Activated CD4-positive, alpha-beta T cell treated with anti-CD3 and anti-CD28 coated beads, Interleukin-2, amount 10 ng/mL, durations not matched to agents 24 days and 14 days (primary cell): ENCODE results near the gene YBX3. TPM values are rescaled to one million over a fixed set of nuclear protein-coding genes. Genes with fewer than 3 reads are reported as not detected.
"Not testable (repeated sequence)": the region's sequence is repeated elsewhere in the genome, so short reads cannot be mapped to it uniquely, and the experiment has no call there.

Experiments used
- DNase-seq: peaks from one replicate; pipeline ENCODE4 v3.0.0; 2022
- H3K27ac Mint-ChIP-seq: one replicate; pipeline ENCODE4 v1.8.0; 2022; ENCODE audit warnings: mild to moderate bottlenecking, mixed read lengths
- H3K27me3 Mint-ChIP-seq: one replicate; pipeline ENCODE4 v1.8.0; 2022; ENCODE audit warnings: mixed read lengths
- H3K36me3 Mint-ChIP-seq: one replicate; pipeline ENCODE4 v1.8.0; 2022; ENCODE audit warnings: low read depth, mild to moderate bottlenecking, mixed read lengths
- H3K4me1 Mint-ChIP-seq: one replicate; pipeline ENCODE4 v1.8.0; 2021; ENCODE audit warnings: mixed read lengths
- H3K4me3 Mint-ChIP-seq: one replicate; pipeline ENCODE4 v1.8.0; 2022; ENCODE audit warnings: mild to moderate bottlenecking, moderate library complexity, mixed read lengths
- H3K9me3 Mint-ChIP-seq: one replicate; pipeline ENCODE4 v1.8.0; 2021; ENCODE audit warnings: mixed read lengths
- intact Hi-C: fragments of 100-400 bp; cut with micrococcal nuclease; formaldehyde crosslinking; loops from one replicate; pipeline ENCODE4 v1.15.1; 2023
- total RNA-seq: library from RNA; stranded (reverse); gene quantifications from 2 replicates; pipeline ENCODE4 v1.2.3, GENCODE V29; 2022

The YBX3 gene
- 199 and 203 TPM in 2 replicates for total RNA-seq

- Mint-ChIP-seq H3K4me1 (peaks cover 26% of the 10 kb centered on the region), H3K27ac (peak within 1 kb of the TSS; percentile 95), H3K36me3 (peaks cover 15% of the 10 kb centered on the region), H3K9me3 (no peaks in the 10 kb centered on the region), H3K27me3 (peaks cover 41% of the 10 kb centered on the region), H3K4me3 (peak within 1 kb of the TSS; percentile 96)
- peak; percentile 87 for DNase-seq
- intact Hi-C loops, result loop anchor here (1.0 to 2.0 kb wide), 5 partner anchors 28 to 510 kb away; partner anchors contain the start of genes GABARAPL1, MAGOHB, SMIM10L1 and STYK1
These were observed at the start of gene YBX3 for GRCh38 chr12:10722905-10723746. Gene YBX3 (minus strand): TSS chr12:10723323. CDS start chr12:10723111, 212 bp downstream.

- H3K27ac Mint-ChIP-seq, result no peak overlapping the region
- H3K9me3 Mint-ChIP-seq, result no peaks in the 10 kb centered on the region
- peaks cover 56% of the 10 kb centered on the region for H3K27me3 Mint-ChIP-seq
- no peak for DNase-seq
- intact Hi-C loops, result loop anchor here (1.0 kb wide), 2 partner anchors 428 to 715 kb away; no protein-coding TSS in a partner anchor
- H3K4me1 Mint-ChIP-seq, result no peaks in the 10 kb centered on the region
- H3K4me3 Mint-ChIP-seq, result no peak overlapping the region
- H3K36me3 Mint-ChIP-seq, result no peaks in the 10 kb centered on the region
These were observed 48.1 kb upstream of the YBX3 start for GRCh38 chr12:10771132-10771733.

- H3K9me3 Mint-ChIP-seq, result peaks cover 11% of the 10 kb centered on the region
- intact Hi-C loops, result no loop called here
- no peak overlapping the region for H3K27ac Mint-ChIP-seq
- H3K4me1 Mint-ChIP-seq, result no peaks in the 10 kb centered on the region
- H3K27me3 Mint-ChIP-seq, result peaks cover 46% of the 10 kb centered on the region
- no peaks in the 10 kb centered on the region for H3K36me3 Mint-ChIP-seq
- H3K4me3 Mint-ChIP-seq, result no peak overlapping the region
- no peak for DNase-seq
These were observed 36.5 kb upstream of the YBX3 start for GRCh38 chr12:10759657-10760056.

- Mint-ChIP-seq H3K9me3 (peaks cover 11% of the 10 kb centered on the region), H3K27me3 (peaks cover 48% of the 10 kb centered on the region), H3K4me3 (no peak overlapping the region), H3K36me3 (no peaks in the 10 kb centered on the region), H3K4me1 (no peaks in the 10 kb centered on the region), H3K27ac (no peak overlapping the region)
- intact Hi-C loops, result no loop called here
- DNase-seq, result no peak
These were observed 33.1 kb upstream of the YBX3 start for GRCh38 chr12:10756194-10756593.

DNA sequence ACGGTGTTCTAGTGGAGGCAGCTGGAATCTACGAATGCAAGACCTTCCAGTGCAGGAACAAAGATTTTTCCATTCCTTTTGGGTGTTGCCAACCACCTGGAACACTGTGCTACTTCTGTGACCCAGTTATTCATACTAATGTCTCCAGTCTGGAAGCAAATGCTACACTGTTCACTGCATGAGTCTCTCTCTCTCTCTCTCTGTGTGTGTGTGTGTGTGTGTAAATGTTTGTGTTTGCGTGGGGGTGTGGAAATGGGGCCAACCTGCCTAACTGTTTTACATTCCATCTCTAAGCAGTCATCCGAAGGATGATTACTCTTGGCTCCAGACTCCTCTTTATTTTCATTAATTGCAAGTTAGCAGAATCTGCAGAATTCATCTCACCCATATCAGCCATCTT lies 29.9 kb upstream of the YBX3 start:
- no peak overlapping the region for H3K27ac Mint-ChIP-seq
- intact Hi-C loops, result loop anchor here (5.0 kb wide), 2 partner anchors 81 to 191 kb away; partner anchors contain the start of gene STYK1

GRCh38 chr12:10750385-10750727 lies 27.2 kb upstream of the YBX3 start:
- no peak for DNase-seq
- Mint-ChIP-seq H3K4me1 (peaks cover 17% of the 10 kb centered on the region), H3K27me3 (peaks cover 32% of the 10 kb centered on the region), H3K4me3 (peak overlapping the region; percentile 66), H3K27ac (no peak overlapping the region), H3K36me3 (no peaks in the 10 kb centered on the region), H3K9me3 (no peaks in the 10 kb centered on the region)
- intact Hi-C loops, result loop anchor here (1.0 to 5.0 kb wide), 4 partner anchors 28 to 515 kb away; partner anchors contain the start of genes STYK1 and YBX3

More for the DNA sequence above, 29.9 kb upstream of the YBX3 start:
- Mint-ChIP-seq H3K9me3 (peaks cover 11% of the 10 kb centered on the region), H3K27me3 (peaks cover 24% of the 10 kb centered on the region), H3K4me1 (peaks cover 7% of the 10 kb centered on the region), H3K36me3 (no peaks in the 10 kb centered on the region), H3K4me3 (no peak overlapping the region)
- DNase-seq, result peak; percentile 45

DNA sequence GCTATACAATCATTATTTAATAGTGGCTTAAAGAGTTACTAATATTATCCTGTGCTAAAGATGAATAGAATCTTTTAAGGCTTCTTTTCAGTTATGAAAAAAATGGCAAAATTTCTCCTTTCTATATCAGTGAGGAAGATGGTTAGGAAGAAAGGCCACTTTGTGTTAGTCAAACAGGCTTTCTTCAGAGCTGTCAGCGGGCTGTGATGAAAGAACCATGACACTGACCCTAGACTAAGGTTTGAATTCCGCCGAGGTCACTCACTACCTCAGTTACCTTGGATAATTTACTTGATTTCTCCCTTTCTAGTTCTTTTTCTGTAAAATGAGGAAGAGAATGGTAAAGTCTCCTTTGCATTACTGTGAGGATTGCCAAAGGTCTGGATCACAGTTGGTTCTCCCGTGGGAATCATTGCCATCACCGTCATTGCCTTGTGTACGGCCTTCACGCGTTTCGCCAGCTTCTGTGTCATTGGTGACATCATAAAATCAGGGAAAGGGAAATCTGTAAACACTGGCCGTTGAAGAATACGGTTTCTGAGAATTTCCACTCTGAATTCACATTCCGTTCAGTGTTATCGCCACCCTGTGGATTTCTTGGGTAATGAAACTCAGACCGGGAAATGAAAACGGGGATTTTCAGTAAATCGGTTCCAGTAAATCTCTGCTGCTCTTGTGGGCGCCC lies 26.7 kb upstream of the YBX3 start:
- peaks cover 36% of the 10 kb centered on the region for H3K27me3 Mint-ChIP-seq

DNA sequence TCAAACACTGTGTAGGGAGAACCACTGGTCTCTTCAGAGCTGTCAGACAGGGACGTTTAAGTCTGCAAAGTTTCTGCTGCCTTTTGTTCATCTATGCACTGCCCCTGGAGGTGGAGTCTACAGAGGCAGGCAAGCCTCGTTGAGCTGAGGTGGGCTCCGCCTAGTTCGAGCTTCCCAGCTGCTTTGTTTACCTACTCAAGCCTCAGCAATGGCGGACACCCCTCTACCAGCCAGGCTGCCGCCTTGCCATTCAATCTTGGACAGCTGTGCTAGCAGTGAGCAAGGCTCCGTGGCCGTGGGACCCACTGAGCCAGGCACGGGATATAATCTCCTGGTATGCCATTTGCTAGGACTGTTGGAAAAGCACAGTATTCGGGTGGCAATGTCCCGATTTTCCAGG lies 24.6 kb upstream of the YBX3 start:
- Mint-ChIP-seq H3K36me3 (peaks cover 2% of the 10 kb centered on the region), H3K27ac (no peak overlapping the region), H3K27me3 (peaks cover 49% of the 10 kb centered on the region), H3K9me3 (peaks cover 3% of the 10 kb centered on the region), H3K4me3 (no peak overlapping the region), H3K4me1 (peaks cover 17% of the 10 kb centered on the region)
- intact Hi-C loops, result no loop called here
- DNase-seq, result no peak

More for the DNA sequence above, 26.7 kb upstream of the YBX3 start:
- H3K27ac Mint-ChIP-seq, result no peak overlapping the region
- intact Hi-C loops, result loop anchor here (1.0 to 5.0 kb wide), 4 partner anchors 27 to 515 kb away; partner anchors contain the start of genes STYK1 and YBX3
- no peaks in the 10 kb centered on the region for H3K9me3 Mint-ChIP-seq
- H3K4me1 Mint-ChIP-seq, result peaks cover 17% of the 10 kb centered on the region
- H3K4me3 Mint-ChIP-seq, result peak overlapping the region; percentile 66
- DNase-seq, result peak; percentile 93
- H3K36me3 Mint-ChIP-seq, result no peaks in the 10 kb centered on the region

DNA sequence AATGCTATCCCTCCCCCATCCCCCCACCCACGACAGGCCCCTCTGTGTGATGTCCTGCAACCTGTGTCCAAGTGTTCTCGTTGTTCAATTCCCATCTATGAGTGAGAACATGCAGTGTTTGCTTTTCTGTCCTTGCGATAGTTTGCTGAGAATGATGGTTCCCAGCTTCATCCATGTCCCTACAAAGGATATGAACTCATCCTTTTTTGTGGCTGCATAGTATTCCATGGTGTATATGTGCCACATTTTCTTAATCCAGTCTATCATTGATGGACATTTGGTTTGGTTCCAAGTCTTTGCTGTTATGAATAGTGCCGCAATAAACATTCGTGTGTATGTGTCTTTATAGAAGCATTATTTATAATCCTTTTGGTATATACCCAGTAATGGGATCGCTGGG lies 20.3 kb upstream of the YBX3 start:
- DNase-seq, H3K9me3 Mint-ChIP-seq, H3K27ac Mint-ChIP-seq, H3K4me3 Mint-ChIP-seq, H3K36me3 Mint-ChIP-seq, intact Hi-C loops: not testable (repeated sequence)
- peaks cover 14% of the 10 kb centered on the region for H3K4me1 Mint-ChIP-seq
- H3K27me3 Mint-ChIP-seq, result peaks cover 44% of the 10 kb centered on the region

GRCh38 chr12:10741845-10742244 lies 18.7 kb upstream of the YBX3 start:
- Mint-ChIP-seq H3K4me3 (no peak overlapping the region), H3K27ac (no peak overlapping the region), H3K4me1 (peaks cover 8% of the 10 kb centered on the region), H3K36me3 (peaks cover 2% of the 10 kb centered on the region), H3K27me3 (peaks cover 45% of the 10 kb centered on the region), H3K9me3 (peaks cover 3% of the 10 kb centered on the region)
- intact Hi-C loops, result no loop called here
- DNase-seq, result no peak

DNA sequence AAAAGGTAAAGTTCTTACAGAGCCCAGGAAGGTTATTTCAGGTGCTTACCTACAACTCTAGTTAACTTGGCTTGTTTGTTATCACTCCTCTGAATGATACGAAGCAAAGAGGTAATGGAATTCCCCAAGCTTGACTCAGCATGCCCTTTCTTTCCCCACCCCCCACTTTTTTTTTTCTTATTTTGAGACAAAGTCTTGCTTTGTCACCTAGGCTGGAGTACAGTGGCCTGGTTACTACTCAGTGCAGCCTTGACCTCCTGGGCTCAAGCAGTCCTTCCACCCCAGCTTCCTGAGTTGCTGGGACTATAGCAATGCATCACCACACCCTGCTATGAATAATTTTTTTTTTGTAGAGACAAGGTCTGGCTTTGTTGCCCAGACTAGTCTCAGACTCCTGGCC lies 17.1 kb upstream of the YBX3 start:
- Mint-ChIP-seq H3K36me3 (peaks cover 2% of the 10 kb centered on the region), H3K27me3 (peaks cover 37% of the 10 kb centered on the region), H3K4me1 (peaks cover 5% of the 10 kb centered on the region), H3K9me3 (peaks cover 3% of the 10 kb centered on the region), H3K27ac (no peak overlapping the region), H3K4me3 (no peak overlapping the region)
- intact Hi-C loops, result no loop called here
- peak; percentile 54 for DNase-seq

- peaks cover under 1% of the 10 kb centered on the region for H3K36me3 Mint-ChIP-seq
- H3K27ac Mint-ChIP-seq, result no peak overlapping the region
- peaks cover under 1% of the 10 kb centered on the region for H3K9me3 Mint-ChIP-seq
- no peak overlapping the region for H3K4me3 Mint-ChIP-seq
- peaks cover 5% of the 10 kb centered on the region for H3K4me1 Mint-ChIP-seq
- intact Hi-C loops, result no loop called here
- peaks cover 30% of the 10 kb centered on the region for H3K27me3 Mint-ChIP-seq
- DNase-seq, result peak; percentile 49
These were observed 16.3 kb upstream of the YBX3 start for GRCh38 chr12:10739157-10740118.

GRCh38 chr12:10737249-10737648 lies 14.1 kb upstream of the YBX3 start:
- Mint-ChIP-seq H3K4me3 (no peak overlapping the region), H3K27me3 (peaks cover 30% of the 10 kb centered on the region), H3K27ac (no peak overlapping the region), H3K9me3 (no peaks in the 10 kb centered on the region), H3K36me3 (no peaks in the 10 kb centered on the region), H3K4me1 (peaks cover 5% of the 10 kb centered on the region)
- intact Hi-C loops, result no loop called here
- DNase-seq, result no peak
